ENCODE measurements around the gene GRIA1. TPM values are rescaled to one million over a fixed set of nuclear protein-coding genes. Genes with fewer than 3 reads are reported as not detected.

GRIA1 gene
- total RNA-seq, 3 donors from 2014 or later (not counting 1 experiment from before 2014, with no cell fraction given): not detected

GRCh38 chr5:153794327-153794726, 303.9 kb downstream of the GRIA1 start:
- H3K4me1 ChIP-seq (ENCODE audit: control insufficient read depth, insufficient read depth, low read length): no peaks in the 10 kb centered on the region
- no peak for DNase-seq
- intact Hi-C loops (cut with micrococcal nuclease): no loop called here
- H3K4me3 Mint-ChIP-seq: no peak overlapping the region
- no peaks in the 10 kb centered on the region for H3K27me3 ChIP-seq (ENCODE audit: control insufficient read depth, insufficient read depth, low read length)
- H3K36me3 ChIP-seq (ENCODE audit: control insufficient read depth, insufficient read depth, low read length): no peaks in the 10 kb centered on the region
- no peaks in the 10 kb centered on the region for H3K9me3 Mint-ChIP-seq
- no peaks in the 10 kb centered on the region for H3K36me3 Mint-ChIP-seq
- no peaks in the 10 kb centered on the region for H3K27me3 Mint-ChIP-seq (ENCODE audit: low read depth in 2 of 2)
- no peak overlapping the region for H3K4me3 ChIP-seq (ENCODE audit: low read length)
- no peak for TF ChIP-seq CTCF (IDR thresholded peaks at IDR 0.05)
- no peaks in the 10 kb centered on the region for H3K9me3 ChIP-seq (ENCODE audit: control insufficient read depth, insufficient read depth, low read length)
- H3K4me1 Mint-ChIP-seq: no peaks in the 10 kb centered on the region
- no peak overlapping the region for H3K27ac ChIP-seq (ENCODE audit: low read length)
- WGBS (ENCODE audit: insufficient coverage): 91% methylated on average over 9 of the region's 10 CpGs
- H3K27ac Mint-ChIP-seq: no peak overlapping the region
- no peak for ATAC-seq

GRCh38 chr5:153796527-153796926, 306.1 kb downstream of the GRIA1 start:
- Histone ChIP-seq H3K9me3 (ENCODE audit: control insufficient read depth, insufficient read depth, low read length) (no peaks in the 10 kb centered on the region), H3K27ac (ENCODE audit: low read length) (no peak overlapping the region), H3K36me3 (ENCODE audit: control insufficient read depth, insufficient read depth, low read length) (no peaks in the 10 kb centered on the region), H3K4me3 (ENCODE audit: low read length) (no peak overlapping the region), H3K27me3 (ENCODE audit: control insufficient read depth, insufficient read depth, low read length) (no peaks in the 10 kb centered on the region), H3K4me1 (ENCODE audit: control insufficient read depth, insufficient read depth, low read length) (no peaks in the 10 kb centered on the region)
- WGBS (ENCODE audit: insufficient coverage): 78% methylated on average over 2 of the region's 2 CpGs
- Mint-ChIP-seq H3K36me3 (no peaks in the 10 kb centered on the region), H3K27ac (no peak overlapping the region), H3K4me1 (no peaks in the 10 kb centered on the region), H3K9me3 (no peaks in the 10 kb centered on the region), H3K27me3 (ENCODE audit: low read depth in 2 of 2) (no peaks in the 10 kb centered on the region), H3K4me3 (no peak overlapping the region)
- intact Hi-C loops (cut with micrococcal nuclease): no loop called here
- TF ChIP-seq CTCF (IDR thresholded peaks at IDR 0.05): no peak
- DNase-seq (no peak), ATAC-seq (no peak)

- no peaks in the 10 kb centered on the region for H3K36me3 ChIP-seq (ENCODE audit: control insufficient read depth, insufficient read depth, low read length)
- H3K36me3 Mint-ChIP-seq: no peaks in the 10 kb centered on the region
- no peak overlapping the region for H3K27ac ChIP-seq (ENCODE audit: low read length)
- no peaks in the 10 kb centered on the region for H3K9me3 Mint-ChIP-seq
- H3K4me1 ChIP-seq (ENCODE audit: control insufficient read depth, insufficient read depth, low read length): no peaks in the 10 kb centered on the region
- intact Hi-C loops (cut with micrococcal nuclease): no loop called here
- ATAC-seq: no peak
- no peak for DNase-seq
- H3K27me3 ChIP-seq (ENCODE audit: control insufficient read depth, insufficient read depth, low read length): no peaks in the 10 kb centered on the region
- no peak overlapping the region for H3K4me3 ChIP-seq (ENCODE audit: low read length)
- no peak overlapping the region for H3K27ac Mint-ChIP-seq
- H3K4me1 Mint-ChIP-seq: peaks cover 0 to 3% of the 10 kb centered on the region in 2 donors
- 76% methylated on average over 3 of the region's 3 CpGs for WGBS (ENCODE audit: insufficient coverage)
- no peaks in the 10 kb centered on the region for H3K9me3 ChIP-seq (ENCODE audit: control insufficient read depth, insufficient read depth, low read length)
- TF ChIP-seq CTCF (IDR thresholded peaks at IDR 0.05): no peak
- H3K4me3 Mint-ChIP-seq: no peak overlapping the region
- peaks cover 0 to 2% of the 10 kb centered on the region in 2 donors for H3K27me3 Mint-ChIP-seq (ENCODE audit: low read depth in 2 of 2)
Observed at GRCh38 chr5:153797484-153797883, 307.0 kb downstream of the GRIA1 start.

GRCh38 chr5:153798830-153799229, 308.4 kb downstream of the GRIA1 start:
- ATAC-seq (no peak), DNase-seq (no peak)
- no peak for TF ChIP-seq CTCF (IDR thresholded peaks at IDR 0.05)
- H3K27me3 Mint-ChIP-seq (ENCODE audit: low read depth in 2 of 2): peaks cover 0 to 2% of the 10 kb centered on the region in 2 donors
- Histone ChIP-seq H3K27me3 (ENCODE audit: control insufficient read depth, insufficient read depth, low read length) (no peaks in the 10 kb centered on the region), H3K36me3 (ENCODE audit: control insufficient read depth, insufficient read depth, low read length) (no peaks in the 10 kb centered on the region), H3K4me3 (ENCODE audit: low read length) (no peak overlapping the region), H3K9me3 (ENCODE audit: control insufficient read depth, insufficient read depth, low read length) (no peaks in the 10 kb centered on the region), H3K4me1 (ENCODE audit: control insufficient read depth, insufficient read depth, low read length) (no peaks in the 10 kb centered on the region), H3K27ac (ENCODE audit: low read length) (no peak overlapping the region)
- H3K4me1 Mint-ChIP-seq: peaks cover 0 to 6% of the 10 kb centered on the region in 2 donors
- H3K9me3 Mint-ChIP-seq: no peaks in the 10 kb centered on the region
- WGBS (ENCODE audit: insufficient coverage): 84% methylated on average over 3 of the region's 5 CpGs
- intact Hi-C loops (cut with micrococcal nuclease): no loop called here
- H3K36me3 Mint-ChIP-seq: no peaks in the 10 kb centered on the region
- H3K4me3 Mint-ChIP-seq: no peak overlapping the region
- no peak overlapping the region for H3K27ac Mint-ChIP-seq
